ENCODE measurements around the gene GRM7.

The GRM7 gene

GRCh38 chr3:7280318-7280717 lies 419.4 kb downstream of the GRM7 start:
- no peak for DNase-seq
- no peak overlapping the region for H2AK5ac ChIP-seq (ENCODE audit: low read length)
- no peak overlapping the region for H3K4me2 ChIP-seq (ENCODE audit: low read length)
- H4K91ac ChIP-seq (ENCODE audit: low read depth, low read length), result no peak overlapping the region
- H4K8ac ChIP-seq (ENCODE audit: low read depth, low read length), result no peak overlapping the region
- no peak overlapping the region for H4K12ac ChIP-seq (ENCODE audit: low read depth, low read length)
- H3K79me2 ChIP-seq (ENCODE audit: control insufficient read depth, insufficient read depth, low read length, poor library complexity), result no peaks in the 10 kb centered on the region
- H3K27me3 ChIP-seq (ENCODE audit: insufficient read depth, low read length), result no peaks in the 10 kb centered on the region
- H3K18ac ChIP-seq (ENCODE audit: low read length), result no peak overlapping the region
- no peak overlapping the region for H3K4me3 ChIP-seq (ENCODE audit: low read depth, low read length)
- no peak overlapping the region for H2BK120ac ChIP-seq (ENCODE audit: insufficient read depth, low read length, poor library complexity)
- H3K23ac ChIP-seq (ENCODE audit: low read length), result no peak overlapping the region
- no peaks in the 10 kb centered on the region for H3K9me3 ChIP-seq (ENCODE audit: insufficient read depth, low read depth, low read length)
- WGBS (ENCODE audit: extremely low coverage, insufficient coverage, insufficient read length), result no CpG with 5 or more reads among the region's 4 CpGs
- H3K4me1 ChIP-seq (ENCODE audit: control insufficient read depth in 1 of 2, insufficient read depth in 2 of 2, low read length in 2 of 2), result no peaks in the 10 kb centered on the region
- H3K9ac ChIP-seq (ENCODE audit: low read length), result no peak overlapping the region
- H3K79me1 ChIP-seq (ENCODE audit: low read length), result no peaks in the 10 kb centered on the region
- no peak overlapping the region for H3K27ac ChIP-seq (ENCODE audit: low read depth, low read length)
- no peak overlapping the region for H2AFZ ChIP-seq (ENCODE audit: insufficient read depth, low read length, poor library complexity)
- no peak overlapping the region for H3K14ac ChIP-seq (ENCODE audit: low read length)
- no peak overlapping the region for H2BK12ac ChIP-seq (ENCODE audit: low read length)
- no peaks in the 10 kb centered on the region for H3K36me3 ChIP-seq (ENCODE audit: control insufficient read depth in 1 of 2, insufficient read depth in 2 of 2, low read length in 2 of 2)
- H2BK5ac ChIP-seq (ENCODE audit: low read depth, low read length, poor library complexity), result no peak overlapping the region
- H3K4ac ChIP-seq (ENCODE audit: low read depth, low read length), result no peak overlapping the region

GRCh38 chr3:7282988-7283387 lies 422.1 kb downstream of the GRM7 start:
- H2AFZ ChIP-seq (ENCODE audit: insufficient read depth, low read length, poor library complexity), result no peak overlapping the region
- no peak overlapping the region for H2BK5ac ChIP-seq (ENCODE audit: low read depth, low read length, poor library complexity)
- no peak overlapping the region for H2BK12ac ChIP-seq (ENCODE audit: low read length)
- no peaks in the 10 kb centered on the region for H3K79me1 ChIP-seq (ENCODE audit: low read length)
- H3K23ac ChIP-seq (ENCODE audit: low read length), result no peak overlapping the region
- H2BK120ac ChIP-seq (ENCODE audit: insufficient read depth, low read length, poor library complexity), result no peak overlapping the region
- no peak overlapping the region for H3K27ac ChIP-seq (ENCODE audit: low read depth, low read length)
- H4K91ac ChIP-seq (ENCODE audit: low read depth, low read length), result no peak overlapping the region
- H3K27me3 ChIP-seq (ENCODE audit: insufficient read depth, low read length), result no peaks in the 10 kb centered on the region
- no peak overlapping the region for H3K14ac ChIP-seq (ENCODE audit: low read length)
- H3K4me2 ChIP-seq (ENCODE audit: low read length), result no peak overlapping the region
- no peaks in the 10 kb centered on the region for H3K79me2 ChIP-seq (ENCODE audit: control insufficient read depth, insufficient read depth, low read length, poor library complexity)
- H3K18ac ChIP-seq (ENCODE audit: low read length), result no peak overlapping the region
- H3K4me3 ChIP-seq (ENCODE audit: low read depth, low read length), result no peak overlapping the region
- no peak for DNase-seq
- H4K8ac ChIP-seq (ENCODE audit: low read depth, low read length), result no peak overlapping the region
- no peak overlapping the region for H4K12ac ChIP-seq (ENCODE audit: low read depth, low read length)
- WGBS (ENCODE audit: extremely low coverage, insufficient coverage, insufficient read length), result no CpG with 5 or more reads among the region's 4 CpGs
- H3K4me1 ChIP-seq (ENCODE audit: control insufficient read depth in 1 of 2, insufficient read depth in 2 of 2, low read length in 2 of 2), result no peaks in the 10 kb centered on the region
- H3K9ac ChIP-seq (ENCODE audit: low read length), result no peak overlapping the region
- H2AK5ac ChIP-seq (ENCODE audit: low read length), result no peak overlapping the region
- no peaks in the 10 kb centered on the region for H3K9me3 ChIP-seq (ENCODE audit: insufficient read depth, low read depth, low read length)
- H3K4ac ChIP-seq (ENCODE audit: low read depth, low read length), result no peak overlapping the region
- H3K36me3 ChIP-seq (ENCODE audit: control insufficient read depth in 1 of 2, insufficient read depth in 2 of 2, low read length in 2 of 2), result no peaks in the 10 kb centered on the region

GRCh38 chr3:7285505-7285904 lies 424.6 kb downstream of the GRM7 start:
- Histone ChIP-seq H3K9me3 (ENCODE audit: insufficient read depth, low read depth, low read length) (no peaks in the 10 kb centered on the region), H3K4me2 (ENCODE audit: low read length) (no peak overlapping the region), H4K8ac (ENCODE audit: low read depth, low read length) (no peak overlapping the region), H3K14ac (ENCODE audit: low read length) (no peak overlapping the region), H3K4me1 (ENCODE audit: control insufficient read depth in 1 of 2, insufficient read depth in 2 of 2, low read length in 2 of 2) (no peaks in the 10 kb centered on the region), H2BK12ac (ENCODE audit: low read length) (peak overlapping the region; percentile 14), H3K9ac (ENCODE audit: low read length) (no peak overlapping the region), H3K4ac (ENCODE audit: low read depth, low read length) (no peak overlapping the region), H3K4me3 (ENCODE audit: low read depth, low read length) (no peak overlapping the region), H3K23ac (ENCODE audit: low read length) (no peak overlapping the region), H2BK120ac (ENCODE audit: insufficient read depth, low read length, poor library complexity) (no peak overlapping the region), H4K12ac (ENCODE audit: low read depth, low read length) (no peak overlapping the region), H3K18ac (ENCODE audit: low read length) (no peak overlapping the region), H3K27me3 (ENCODE audit: insufficient read depth, low read length) (no peaks in the 10 kb centered on the region), H2AFZ (ENCODE audit: insufficient read depth, low read length, poor library complexity) (no peak overlapping the region), H3K79me1 (ENCODE audit: low read length) (no peaks in the 10 kb centered on the region), H3K79me2 (ENCODE audit: control insufficient read depth, insufficient read depth, low read length, poor library complexity) (no peaks in the 10 kb centered on the region), H2BK5ac (ENCODE audit: low read depth, low read length, poor library complexity) (no peak overlapping the region), H2AK5ac (ENCODE audit: low read length) (no peak overlapping the region), H4K91ac (ENCODE audit: low read depth, low read length) (no peak overlapping the region), H3K27ac (ENCODE audit: low read depth, low read length) (no peak overlapping the region), H3K36me3 (ENCODE audit: control insufficient read depth in 1 of 2, insufficient read depth in 2 of 2, low read length in 2 of 2) (no peaks in the 10 kb centered on the region)
- no peak for DNase-seq
- no CpG with 5 or more reads among the region's 3 CpGs for WGBS (ENCODE audit: extremely low coverage, insufficient coverage, insufficient read length)

GRCh38 chr3:7288133-7288532 lies 427.2 kb downstream of the GRM7 start:
- no peak overlapping the region for H2BK120ac ChIP-seq (ENCODE audit: insufficient read depth, low read length, poor library complexity)
- H3K4me3 ChIP-seq (ENCODE audit: low read depth, low read length), result no peak overlapping the region
- no peaks in the 10 kb centered on the region for H3K36me3 ChIP-seq (ENCODE audit: control insufficient read depth in 1 of 2, insufficient read depth in 2 of 2, low read length in 2 of 2)
- no peaks in the 10 kb centered on the region for H3K27me3 ChIP-seq (ENCODE audit: insufficient read depth, low read length)
- H3K9ac ChIP-seq (ENCODE audit: low read length), result no peak overlapping the region
- no peak overlapping the region for H3K18ac ChIP-seq (ENCODE audit: low read length)
- H3K4ac ChIP-seq (ENCODE audit: low read depth, low read length), result no peak overlapping the region
- no peaks in the 10 kb centered on the region for H3K4me1 ChIP-seq (ENCODE audit: control insufficient read depth in 1 of 2, insufficient read depth in 2 of 2, low read length in 2 of 2)
- no peak for DNase-seq
- H4K12ac ChIP-seq (ENCODE audit: low read depth, low read length), result no peak overlapping the region
- no peak overlapping the region for H3K14ac ChIP-seq (ENCODE audit: low read length)
- H3K79me2 ChIP-seq (ENCODE audit: control insufficient read depth, insufficient read depth, low read length, poor library complexity), result no peaks in the 10 kb centered on the region
- no peak overlapping the region for H4K91ac ChIP-seq (ENCODE audit: low read depth, low read length)
- H2BK12ac ChIP-seq (ENCODE audit: low read length), result no peak overlapping the region
- no peak overlapping the region for H3K27ac ChIP-seq (ENCODE audit: low read depth, low read length)
- H3K9me3 ChIP-seq (ENCODE audit: insufficient read depth, low read depth, low read length), result no peaks in the 10 kb centered on the region
- H2BK5ac ChIP-seq (ENCODE audit: low read depth, low read length, poor library complexity), result no peak overlapping the region
- H2AFZ ChIP-seq (ENCODE audit: insufficient read depth, low read length, poor library complexity), result no peak overlapping the region
- H3K4me2 ChIP-seq (ENCODE audit: low read length), result no peak overlapping the region
- H3K79me1 ChIP-seq (ENCODE audit: low read length), result no peaks in the 10 kb centered on the region
- no CpG with 5 or more reads among the region's 3 CpGs for WGBS (ENCODE audit: extremely low coverage, insufficient coverage, insufficient read length)
- no peak overlapping the region for H3K23ac ChIP-seq (ENCODE audit: low read length)
- no peak overlapping the region for H4K8ac ChIP-seq (ENCODE audit: low read depth, low read length)
- no peak overlapping the region for H2AK5ac ChIP-seq (ENCODE audit: low read length)
